ENCODE data around the gene NAT16. TPM values are rescaled to one million over a fixed set of nuclear protein-coding genes. Genes with fewer than 3 reads are reported as not detected.

The NAT16 gene
- total and polyA plus RNA-seq, 9 of the 15 experiments (the other 6 are each of a cell fraction or from before 2014, with no cell fraction given), result 0.04 TPM; not detected in 8

GRCh38 chr7:101138213-101138870 is 41.8 kb downstream of the NAT16 start (continued):
- TF ChIP-seq ZNF318 (IDR thresholded peaks at IDR 0.05; ENCODE audit: borderline replicate concordance in 1 of 2, low read depth in 1 of 2) (peak in 1 of 2 experiments; percentile 99; a peak in 2 of 4 replicates), BRF1 (IDR thresholded peaks at IDR 0.05; ENCODE audit: borderline replicate concordance, extremely low read depth, insufficient read length) (no peak), BRD4 (IDR thresholded peaks at IDR 0.05) (no peak), MEF2A (IDR thresholded peaks at IDR 0.05; ENCODE audit: control insufficient read depth, low read depth, low read length) (0 out of 2 replicates have a peak, but pooled peaks have one; percentile 23), SNRNP70 (optimal IDR thresholded peaks at IDR 0.05; ENCODE audit: low read depth, low read length) (no peak), YBX1 (IDR thresholded peaks at IDR 0.05) (no peak), EP400 (IDR thresholded peaks at IDR 0.05) (peak; percentile 93), ZNF217 (CRISPR knock-in tag; IDR thresholded peaks at IDR 0.05) (no peak), PATZ1 (CRISPR knock-in tag; IDR thresholded peaks at IDR 0.05; ENCODE audit: borderline replicate concordance) (no peak), SRSF9 (IDR thresholded peaks at IDR 0.05; ENCODE audit: borderline replicate concordance, low read depth, low read length) (no peak), PRPF4 (IDR thresholded peaks at IDR 0.05; ENCODE audit: insufficient read depth, low read depth, low read length, poor library complexity, severe bottlenecking) (no peak), FOXJ2 (tag; IDR thresholded peaks at IDR 0.05) (peak; percentile 57; the same call in 1 of the 2 replicates), ATF6 (CRISPR knock-in tag; IDR thresholded peaks at IDR 0.05) (no peak), THAP7 (CRISPR knock-in tag; IDR thresholded peaks at IDR 0.05) (no peak)
